BJ (cell line): Measurements from ENCODE around the gene ENDOU. TPM values are rescaled to one million over a fixed set of nuclear protein-coding genes. Genes with fewer than 3 reads are reported as not detected.

ENCODE experiments used
- CTCF ChIA-PET: fragments of 350-600 bp; formaldehyde crosslinking; extraction: SDS; loops from one replicate; lab custom pipeline; 2021; ENCODE audit warnings: antibody characterized with exemption, inconsistent platforms; lab: Yijun Ruan, JAX
- POLR2A ChIA-PET: fragments of 300-600 bp; sonication (Branson Sonifier 250); formaldehyde crosslinking; extraction: SDS; loops from one replicate; lab custom pipeline; 2021; ENCODE audit warnings: antibody characterized with exemption; lab: Charles Lee
- DNase-seq: peaks from one replicate; pipeline ENCODE4 v3.0.0-alpha.2; 2011; ENCODE audit warnings: low read depth
- H3K27me3 ChIP-seq: 2 replicates; pipeline ENCODE4 v1.6.0; 2011; ENCODE audit warnings: low read length; ENCODE audit not compliant: control insufficient read depth, insufficient read depth
- H3K36me3 ChIP-seq: 2 replicates; pipeline ENCODE4 v1.5.1; 2011; ENCODE audit warnings: low read length; ENCODE audit not compliant: control insufficient read depth, insufficient read depth
- H3K4me3 ChIP-seq: 2 replicates; pipeline ENCODE4 v1.5.1; 2011; ENCODE audit warnings: low read depth, mild to moderate bottlenecking, control low read depth, low read length
- CTCF ChIP-seq: IDR thresholded peaks from 2 replicates; pipeline ENCODE4 v1.5.1; 2011; ENCODE audit warnings: low read depth, mild to moderate bottlenecking, control low read depth, inconsistent platforms, low read length, moderate library complexity; ENCODE audit not compliant: insufficient read depth
- polyA plus RNA-seq: library from polyadenylated mRNA; depleted of rRNA; stranded (reverse); fragments of >200 nt; gene quantifications from 2 replicates; pipeline ENCODE4 v1.2.3, GENCODE V29; 2011

Gene ENDOU
- polyA plus RNA-seq, 1 experiment: not detected

DNA sequence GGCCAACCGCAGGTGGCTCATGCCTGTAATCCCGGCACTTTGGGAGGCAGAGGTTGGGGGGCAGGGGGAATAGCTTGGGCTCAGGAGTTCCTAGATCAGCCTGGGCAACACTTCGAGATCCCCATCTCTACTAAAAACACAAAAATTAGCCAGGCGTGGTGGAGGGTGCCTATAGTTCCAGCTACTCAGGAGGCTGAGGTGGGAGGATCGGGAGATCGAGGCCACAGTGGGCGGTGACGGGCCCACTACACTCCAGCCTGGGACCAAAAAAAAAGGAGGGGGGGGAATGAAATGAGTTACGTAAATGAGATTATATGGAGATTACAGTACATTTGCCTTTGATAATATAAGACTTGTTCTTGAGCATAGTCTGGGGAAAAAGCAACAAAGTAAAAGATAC lies 20.6 kb downstream of the ENDOU start:
- ChIA-PET CTCF (interaction anchor here (0.8 to 4.4 kb wide), 3 partner anchors 9 to 134 kb away, joined by 3 to 26 read pairs (median 3); no protein-coding TSS in a partner anchor), POLR2A (interaction anchor here (0.6 kb wide), 1 partner anchor 1388 kb away, joined by 3 read pairs; no protein-coding TSS in a partner anchor)
- H3K4me3 ChIP-seq: peak overlapping the region; percentile 95
- H3K27me3 ChIP-seq: no peaks in the 10 kb centered on the region
- no peak for TF ChIP-seq CTCF
- H3K36me3 ChIP-seq: 0 out of 2 replicates have a peak, but pooled peaks cover 1% of the 10 kb centered on the region
- no peak for DNase-seq

DNA sequence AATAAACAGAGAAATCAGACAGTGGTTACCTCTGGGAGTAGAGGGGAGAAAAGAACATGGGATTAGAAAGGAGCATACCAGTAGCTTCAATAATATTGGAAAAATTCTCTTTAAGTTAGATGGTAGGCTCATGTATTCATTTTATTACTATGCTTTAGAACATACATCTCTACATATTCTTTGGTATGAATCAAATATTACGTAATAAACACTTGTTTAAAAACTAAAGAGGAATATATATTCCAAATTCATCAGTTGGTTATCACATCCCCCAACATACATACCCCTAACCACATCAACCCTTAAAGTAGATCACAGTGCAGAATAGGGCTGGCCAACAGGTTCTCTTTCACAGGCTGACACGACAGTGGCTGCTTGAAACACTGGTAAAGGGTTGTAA lies 25.0 kb downstream of the ENDOU start:
- POLR2A ChIA-PET: no interaction called here
- Histone ChIP-seq H3K36me3 (0 out of 2 replicates have a peak, but pooled peaks cover 1% of the 10 kb centered on the region), H3K4me3 (no peak overlapping the region), H3K27me3 (no peaks in the 10 kb centered on the region)
- no peak for DNase-seq
- no peak for TF ChIP-seq CTCF
- CTCF ChIA-PET: interaction anchor here (1.2 kb wide), 1 partner anchor 63 kb away, joined by 3 read pairs; no protein-coding TSS in a partner anchor

GRCh38 chr12:47698631-47699030 lies 26.7 kb downstream of the ENDOU start:
- ChIA-PET CTCF (interaction anchor here (2.0 kb wide), 1 partner anchor 12 kb away, joined by 10 read pairs; no protein-coding TSS in a partner anchor), POLR2A (interaction anchor here (0.6 kb wide), 1 partner anchor 8 kb away, joined by 5 read pairs; no protein-coding TSS in a partner anchor)
- no peak for TF ChIP-seq CTCF
- Histone ChIP-seq H3K27me3 (no peaks in the 10 kb centered on the region), H3K36me3 (0 out of 2 replicates have a peak, but pooled peaks cover 1% of the 10 kb centered on the region), H3K4me3 (no peak overlapping the region)
- no peak for DNase-seq

DNA sequence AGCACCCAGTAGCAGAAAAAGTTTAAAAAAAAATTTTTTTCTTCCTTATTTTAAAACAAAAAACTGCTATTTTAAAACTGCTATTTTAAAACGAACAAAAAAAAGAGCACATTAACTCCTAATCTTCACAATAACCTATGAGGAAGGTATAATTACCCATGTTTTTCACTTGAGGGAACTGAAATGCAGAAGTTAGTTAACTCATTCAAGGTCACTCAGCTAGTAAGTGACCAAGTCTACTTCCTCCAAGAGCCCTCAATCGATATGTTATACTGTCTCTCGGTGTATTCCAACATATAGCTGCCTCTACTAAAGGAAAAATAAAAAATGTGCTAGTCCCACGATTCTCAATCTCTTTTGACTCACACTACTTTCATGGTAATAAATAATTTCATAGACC lies 27.2 kb downstream of the ENDOU start:
- CTCF ChIA-PET: interaction anchor here (1.2 to 2.0 kb wide), 2 partner anchors 8 to 11 kb away, joined by 4 to 10 read pairs; partner anchors contain the start of gene RPAP3
- Histone ChIP-seq H3K27me3 (no peaks in the 10 kb centered on the region), H3K36me3 (0 out of 2 replicates have a peak, but pooled peaks cover 1% of the 10 kb centered on the region), H3K4me3 (no peak overlapping the region)
- POLR2A ChIA-PET: interaction anchor here (0.6 kb wide), 1 partner anchor 8 kb away, joined by 5 read pairs; no protein-coding TSS in a partner anchor
- no peak for DNase-seq
- no peak for TF ChIP-seq CTCF

DNA sequence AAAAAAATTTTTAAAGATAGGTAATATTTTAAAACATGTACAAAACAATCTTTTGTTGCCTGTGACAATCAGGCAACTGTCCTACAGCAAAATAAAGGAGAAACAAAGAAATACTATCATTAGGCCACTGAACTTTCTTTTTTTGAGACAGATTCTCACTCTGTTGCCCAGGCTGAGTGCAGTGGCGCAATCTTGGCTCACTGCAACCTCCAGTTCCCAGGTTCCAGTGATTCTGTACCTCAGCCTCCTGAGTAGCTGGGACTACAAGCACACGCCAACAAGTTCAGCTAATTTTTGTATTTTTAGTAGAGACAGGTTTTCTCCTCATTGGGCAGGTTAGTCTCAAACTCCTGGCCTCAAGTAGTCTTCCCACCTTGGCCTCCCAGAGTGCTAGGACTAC lies 36.1 kb downstream of the ENDOU start:
- no peak for DNase-seq
- no peak for TF ChIP-seq CTCF
- CTCF ChIA-PET: interaction anchor here (1.0 kb wide), 1 partner anchor 38 kb away, joined by 3 read pairs; no protein-coding TSS in a partner anchor
- no peaks in the 10 kb centered on the region for H3K27me3 ChIP-seq
- POLR2A ChIA-PET: no interaction called here
- no peak overlapping the region for H3K4me3 ChIP-seq
- H3K36me3 ChIP-seq: peaks cover 1% of the 10 kb centered on the region; the same call in 1 of the 2 replicates
